ENCODE measurements around the gene NCOA1. TPM values are rescaled to one million over a fixed set of nuclear protein-coding genes. Genes with fewer than 3 reads are reported as not detected.

NCOA1 gene
- total RNA-seq, 1 experiment from 2014 or later = 2.4 TPM

- no peak for DNase-seq
These were observed 251.7 kb downstream of the NCOA1 start for GRCh38 chr2:24742730-24743129.

GRCh38 chr2:24743924-24744323 is 252.9 kb downstream of the NCOA1 start:
- Histone ChIP-seq H3K27me3 (no peaks in the 10 kb centered on the region), H3K4me3 (no peak overlapping the region), H3K9me3 (no peaks in the 10 kb centered on the region), H3K36me3 (no peaks in the 10 kb centered on the region)
- no peak for DNase-seq

More at GRCh38 chr2:24742730-24743129, 251.7 kb downstream of the NCOA1 start:
- H3K4me3 ChIP-seq = no peak overlapping the region
- no peaks in the 10 kb centered on the region for H3K9me3 ChIP-seq
- no peaks in the 10 kb centered on the region for H3K27me3 ChIP-seq
- H3K36me3 ChIP-seq = no peaks in the 10 kb centered on the region

- H3K9me3 ChIP-seq = no peaks in the 10 kb centered on the region
- no peaks in the 10 kb centered on the region for H3K36me3 ChIP-seq
- H3K27me3 ChIP-seq = no peaks in the 10 kb centered on the region
- H3K4me3 ChIP-seq = no peak overlapping the region
- DNase-seq = no peak
These were observed 253.3 kb downstream of the NCOA1 start for GRCh38 chr2:24744356-24744755.

GRCh38 chr2:24745825-24746224 is 254.8 kb downstream of the NCOA1 start:
- no peaks in the 10 kb centered on the region for H3K36me3 ChIP-seq
- DNase-seq = no peak
- no peak overlapping the region for H3K4me3 ChIP-seq
- H3K27me3 ChIP-seq = no peaks in the 10 kb centered on the region
- no peaks in the 10 kb centered on the region for H3K9me3 ChIP-seq

- DNase-seq = no peak
- no peaks in the 10 kb centered on the region for H3K27me3 ChIP-seq
- H3K9me3 ChIP-seq = no peaks in the 10 kb centered on the region
- no peaks in the 10 kb centered on the region for H3K36me3 ChIP-seq
- H3K4me3 ChIP-seq = no peak overlapping the region
These were observed 256.2 kb downstream of the NCOA1 start for GRCh38 chr2:24747299-24747698.

GRCh38 chr2:24749069-24749691 is 258.1 kb downstream of the NCOA1 start:
- no peaks in the 10 kb centered on the region for H3K27me3 ChIP-seq
- H3K36me3 ChIP-seq = no peaks in the 10 kb centered on the region
- DNase-seq = no peak
- no peaks in the 10 kb centered on the region for H3K9me3 ChIP-seq
- H3K4me3 ChIP-seq = no peak overlapping the region

- DNase-seq = no peak
- no peaks in the 10 kb centered on the region for H3K36me3 ChIP-seq
These were observed 264.1 kb downstream of the NCOA1 start for GRCh38 chr2:24754985-24755705.

GRCh38 chr2:24756789-24757188 is 265.7 kb downstream of the NCOA1 start:
- H3K9me3 ChIP-seq = no peaks in the 10 kb centered on the region
- no peaks in the 10 kb centered on the region for H3K36me3 ChIP-seq
- H3K4me3 ChIP-seq = no peak overlapping the region
- H3K27me3 ChIP-seq = no peaks in the 10 kb centered on the region
- no peak for DNase-seq

More at GRCh38 chr2:24754985-24755705, 264.1 kb downstream of the NCOA1 start:
- Histone ChIP-seq H3K9me3 (no peaks in the 10 kb centered on the region), H3K4me3 (no peak overlapping the region), H3K27me3 (no peaks in the 10 kb centered on the region)

GRCh38 chr2:24761866-24762265 is 270.8 kb downstream of the NCOA1 start:
- H3K4me3 ChIP-seq = no peak overlapping the region
- H3K36me3 ChIP-seq = no peaks in the 10 kb centered on the region
- no peaks in the 10 kb centered on the region for H3K9me3 ChIP-seq
- no peaks in the 10 kb centered on the region for H3K27me3 ChIP-seq
- DNase-seq = no peak

GRCh38 chr2:24762518-24762917 is 271.5 kb downstream of the NCOA1 start:
- Histone ChIP-seq H3K9me3 (no peaks in the 10 kb centered on the region), H3K36me3 (no peaks in the 10 kb centered on the region), H3K4me3 (no peak overlapping the region), H3K27me3 (no peaks in the 10 kb centered on the region)
- DNase-seq = no peak

GRCh38 chr2:24763843-24764242 is 272.8 kb downstream of the NCOA1 start:
- no peak for DNase-seq
- no peak overlapping the region for H3K4me3 ChIP-seq
- no peaks in the 10 kb centered on the region for H3K36me3 ChIP-seq
- no peaks in the 10 kb centered on the region for H3K27me3 ChIP-seq
- H3K9me3 ChIP-seq = no peaks in the 10 kb centered on the region

GRCh38 chr2:24766609-24767008 is 275.6 kb downstream of the NCOA1 start:
- Histone ChIP-seq H3K9me3 (no peaks in the 10 kb centered on the region), H3K4me3 (no peak overlapping the region), H3K36me3 (no peaks in the 10 kb centered on the region), H3K27me3 (no peaks in the 10 kb centered on the region)
- DNase-seq = no peak

- Histone ChIP-seq H3K36me3 (no peaks in the 10 kb centered on the region), H3K4me3 (no peak overlapping the region), H3K9me3 (no peaks in the 10 kb centered on the region), H3K27me3 (no peaks in the 10 kb centered on the region)
- no peak for DNase-seq
These were observed 277.0 kb downstream of the NCOA1 start for GRCh38 chr2:24768013-24768412.

GRCh38 chr2:24768601-24769000 is 277.5 kb downstream of the NCOA1 start:
- Histone ChIP-seq H3K4me3 (no peak overlapping the region), H3K9me3 (no peaks in the 10 kb centered on the region)
- DNase-seq = no peak

GRCh38 chr2:24771061-24771460 is 280.0 kb downstream of the NCOA1 start:
- Histone ChIP-seq H3K9me3 (no peaks in the 10 kb centered on the region), H3K4me3 (no peak overlapping the region), H3K27me3 (no peaks in the 10 kb centered on the region)

More at GRCh38 chr2:24768601-24769000, 277.5 kb downstream of the NCOA1 start:
- Histone ChIP-seq H3K36me3 (no peaks in the 10 kb centered on the region), H3K27me3 (no peaks in the 10 kb centered on the region)

GRCh38 chr2:24771764-24772586 is 280.9 kb downstream of the NCOA1 start:
- DNase-seq = no peak
- Histone ChIP-seq H3K9me3 (no peaks in the 10 kb centered on the region), H3K27me3 (no peaks in the 10 kb centered on the region), H3K36me3 (no peaks in the 10 kb centered on the region), H3K4me3 (no peak overlapping the region)

More at GRCh38 chr2:24771061-24771460, 280.0 kb downstream of the NCOA1 start:
- no peaks in the 10 kb centered on the region for H3K36me3 ChIP-seq
- DNase-seq = no peak

- Histone ChIP-seq H3K27me3 (no peaks in the 10 kb centered on the region), H3K4me3 (no peak overlapping the region), H3K36me3 (no peaks in the 10 kb centered on the region), H3K9me3 (no peaks in the 10 kb centered on the region)
- DNase-seq = no peak
These were observed 283.3 kb downstream of the NCOA1 start for GRCh38 chr2:24774373-24774772.

Measured in MG63 (cell line).